ENCODE results near the gene P2RX7.
"Not testable (repeated sequence)": the region's sequence is repeated elsewhere in the genome, so short reads cannot be mapped to it uniquely, and the experiment has no call there.

P2RX7 gene

DNA sequence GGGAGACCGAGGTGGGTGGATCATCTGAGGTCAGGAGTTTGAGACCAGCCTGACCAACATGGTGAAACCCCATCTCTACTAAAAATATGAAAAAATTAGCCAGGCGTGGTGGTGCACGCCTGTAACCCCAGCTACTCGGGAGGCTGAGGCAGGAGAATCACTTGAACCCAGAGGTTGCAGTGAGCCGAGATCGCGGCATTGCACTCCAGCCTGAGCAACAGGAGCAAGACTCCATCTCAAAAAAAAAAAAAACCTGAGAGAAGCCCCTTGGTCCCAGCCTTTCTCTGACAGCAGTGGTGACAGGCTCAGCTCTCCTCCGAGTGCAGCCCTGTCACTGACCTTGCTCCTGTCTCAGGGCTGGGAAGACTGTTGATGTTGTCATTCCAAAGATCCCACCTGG lies 94.2 kb downstream of the P2RX7 start:
- DNase-seq (ENCODE audit: low read depth in 2 of 3, low spot score in 1 of 3), result not testable (repeated sequence)

- no peak for DNase-seq (ENCODE audit: low read depth in 2 of 3, low spot score in 1 of 3)
These were observed 94.6 kb downstream of the P2RX7 start for GRCh38 chr12:121227294-121227693.

DNA sequence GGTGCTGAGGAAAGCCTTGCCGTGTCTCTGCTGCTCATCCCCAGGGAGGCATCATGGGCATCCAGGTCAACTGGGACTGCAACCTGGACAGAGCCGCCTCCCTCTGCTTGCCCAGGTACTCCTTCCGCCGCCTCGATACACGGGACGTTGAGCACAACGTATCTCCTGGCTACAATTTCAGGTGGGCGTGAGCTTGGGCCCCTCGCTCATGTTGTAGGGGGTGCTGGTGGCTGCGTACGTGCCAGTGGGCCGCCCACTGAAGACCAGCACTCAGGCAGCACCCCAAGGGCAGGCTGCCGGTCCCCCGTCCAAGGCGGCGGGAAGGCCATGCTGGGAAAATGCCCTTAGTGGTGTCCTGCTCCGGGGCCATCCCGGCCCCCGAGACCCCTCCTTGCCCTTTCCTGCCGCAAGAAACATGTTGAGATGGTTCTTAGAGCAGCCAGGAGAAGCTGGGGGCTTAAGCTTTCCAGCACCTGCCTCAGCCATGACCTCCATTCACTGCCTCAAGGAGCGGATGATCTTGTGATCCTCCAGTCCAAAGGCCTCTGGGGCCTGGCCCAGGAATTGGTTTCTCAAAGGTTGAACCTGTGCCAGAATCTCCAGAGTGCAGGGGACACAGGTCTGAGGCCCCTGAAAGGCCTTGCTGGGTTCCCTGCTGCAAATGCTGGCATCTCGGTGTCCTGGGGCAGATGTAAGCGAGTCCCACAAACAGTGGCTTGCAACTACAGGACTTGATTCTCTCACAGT lies 96.4 kb downstream of the P2RX7 start:
- DNase-seq (ENCODE audit: low read depth in 2 of 3, low spot score in 1 of 3), result no peak

GRCh38 chr12:121229826-121230537 lies 97.3 kb downstream of the P2RX7 start:
- DNase-seq (ENCODE audit: low read depth in 2 of 3, low spot score in 1 of 3), result peak in 2 of 3 donors; percentile 52 to 53

GRCh38 chr12:121230538-121230907 lies 97.8 kb downstream of the P2RX7 start:
- no peak for DNase-seq (ENCODE audit: low read depth in 2 of 3, low spot score in 1 of 3)

- no peak for DNase-seq (ENCODE audit: low read depth in 2 of 3, low spot score in 1 of 3)
These were observed 99.5 kb downstream of the P2RX7 start for GRCh38 chr12:121232163-121232562.

- DNase-seq (ENCODE audit: low read depth in 2 of 3, low spot score in 1 of 3), result no peak
These were observed 100.4 kb downstream of the P2RX7 start for GRCh38 chr12:121232977-121233627.

DNA sequence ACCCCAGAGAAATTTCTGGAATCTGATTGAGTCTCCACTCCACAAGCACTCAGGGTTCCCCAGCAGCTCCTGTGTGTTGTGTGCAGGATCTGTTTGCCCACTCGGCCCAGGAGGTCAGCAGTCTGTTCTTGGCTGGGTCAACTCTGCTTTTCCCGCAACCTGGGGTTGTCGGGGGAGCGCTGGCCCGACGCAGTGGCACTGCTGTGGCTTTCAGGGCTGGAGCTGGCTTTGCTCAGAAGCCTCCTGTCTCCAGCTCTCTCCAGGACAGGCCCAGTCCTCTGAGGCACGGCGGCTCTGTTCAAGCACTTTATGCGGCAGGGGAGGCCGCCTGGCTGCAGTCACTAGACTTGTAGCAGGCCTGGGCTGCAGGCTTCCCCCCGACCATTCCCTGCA lies 100.9 kb downstream of the P2RX7 start:
- no peak for DNase-seq (ENCODE audit: low read depth in 2 of 3, low spot score in 1 of 3)

GRCh38 chr12:121236776-121237175 lies 104.1 kb downstream of the P2RX7 start:
- no peak for DNase-seq (ENCODE audit: low read depth in 2 of 3, low spot score in 1 of 3)

GRCh38 chr12:121237415-121237814 lies 104.7 kb downstream of the P2RX7 start:
- no peak for DNase-seq (ENCODE audit: low read depth in 2 of 3, low spot score in 1 of 3)

Data from stimulated activated CD4-positive, alpha-beta T cell treated with anti-CD3 and anti-CD28 coated beads, Interleukin-12 subunit alpha, Interleukin-12 subunit beta, amount 100 ng/mL, for 48 hours (primary cell).